Measurements from ENCODE around the gene SPEG.

Gene SPEG

GRCh38 chr2:219451661-219452360, 17.2 kb downstream of the SPEG start:
- TF ChIP-seq GATA3 (IDR thresholded peaks at IDR 0.05; ENCODE audit: low read depth, low read length), result no peak
- TF ChIP-seq GATA2 (IDR thresholded peaks at IDR 0.05; ENCODE audit: low read depth, low read length), result no peak

GRCh38 chr2:219452361-219453317, 18.0 kb downstream of the SPEG start:
- no peak for TF ChIP-seq GATA2 (IDR thresholded peaks at IDR 0.05; ENCODE audit: low read depth, low read length)
- no peak for TF ChIP-seq GATA3 (IDR thresholded peaks at IDR 0.05; ENCODE audit: low read depth, low read length)

GRCh38 chr2:219453671-219454590, 19.3 kb downstream of the SPEG start:
- TF ChIP-seq GATA2 (IDR thresholded peaks at IDR 0.05; ENCODE audit: low read depth, low read length) (no peak), GATA3 (IDR thresholded peaks at IDR 0.05; ENCODE audit: low read depth, low read length) (no peak)

GRCh38 chr2:219455581-219455980, 20.9 kb downstream of the SPEG start:
- TF ChIP-seq GATA3 (IDR thresholded peaks at IDR 0.05; ENCODE audit: low read depth, low read length) (no peak), GATA2 (IDR thresholded peaks at IDR 0.05; ENCODE audit: low read depth, low read length) (no peak)

- no peak for TF ChIP-seq GATA3 (IDR thresholded peaks at IDR 0.05; ENCODE audit: low read depth, low read length)
- TF ChIP-seq GATA2 (IDR thresholded peaks at IDR 0.05; ENCODE audit: low read depth, low read length), result no peak
These were observed 23.2 kb downstream of the SPEG start for GRCh38 chr2:219457784-219458369.

- TF ChIP-seq GATA3 (IDR thresholded peaks at IDR 0.05; ENCODE audit: low read depth, low read length) (no peak), GATA2 (IDR thresholded peaks at IDR 0.05; ENCODE audit: low read depth, low read length) (no peak)
These were observed 24.4 kb downstream of the SPEG start for GRCh38 chr2:219458996-219459395.

GRCh38 chr2:219459460-219460311, 25.0 kb downstream of the SPEG start:
- TF ChIP-seq GATA3 (IDR thresholded peaks at IDR 0.05; ENCODE audit: low read depth, low read length) (no peak), GATA2 (IDR thresholded peaks at IDR 0.05; ENCODE audit: low read depth, low read length) (no peak)

GRCh38 chr2:219460424-219460926, 25.8 kb downstream of the SPEG start:
- TF ChIP-seq GATA2 (IDR thresholded peaks at IDR 0.05; ENCODE audit: low read depth, low read length) (no peak), GATA3 (IDR thresholded peaks at IDR 0.05; ENCODE audit: low read depth, low read length) (no peak)

- no peak for TF ChIP-seq GATA3 (IDR thresholded peaks at IDR 0.05; ENCODE audit: low read depth, low read length)
- TF ChIP-seq GATA2 (IDR thresholded peaks at IDR 0.05; ENCODE audit: low read depth, low read length), result no peak
These were observed 26.4 kb downstream of the SPEG start for GRCh38 chr2:219461047-219461514.

GRCh38 chr2:219461669-219462068, 27.0 kb downstream of the SPEG start:
- TF ChIP-seq GATA3 (IDR thresholded peaks at IDR 0.05; ENCODE audit: low read depth, low read length) (no peak), GATA2 (IDR thresholded peaks at IDR 0.05; ENCODE audit: low read depth, low read length) (no peak)

GRCh38 chr2:219462349-219462748, 27.7 kb downstream of the SPEG start:
- TF ChIP-seq GATA2 (IDR thresholded peaks at IDR 0.05; ENCODE audit: low read depth, low read length) (no peak), GATA3 (IDR thresholded peaks at IDR 0.05; ENCODE audit: low read depth, low read length) (no peak)

GRCh38 chr2:219464286-219465032, 29.8 kb downstream of the SPEG start:
- no peak for TF ChIP-seq GATA2 (IDR thresholded peaks at IDR 0.05; ENCODE audit: low read depth, low read length)
- no peak for TF ChIP-seq GATA3 (IDR thresholded peaks at IDR 0.05; ENCODE audit: low read depth, low read length)
